Measurements from ENCODE around the gene STEAP1B.

The STEAP1B gene

GRCh38 chr7:22429386-22429785, 70.6 kb downstream of the STEAP1B start:
- no peak for TF ChIP-seq CTCF (conservative IDR thresholded peaks at IDR 0.05)
- no peak overlapping the region for H3K27ac ChIP-seq

- H3K27ac ChIP-seq = no peak overlapping the region
Measured at GRCh38 chr7:22427855-22428254, 72.1 kb downstream of the STEAP1B start.

GRCh38 chr7:22427104-22427503, 72.9 kb downstream of the STEAP1B start:
- TF ChIP-seq CTCF (conservative IDR thresholded peaks at IDR 0.05) = no peak
- no peak overlapping the region for H3K27ac ChIP-seq

More at GRCh38 chr7:22427855-22428254, 72.1 kb downstream of the STEAP1B start:
- no peak for TF ChIP-seq CTCF (conservative IDR thresholded peaks at IDR 0.05)

GRCh38 chr7:22426463-22427094, 73.4 kb downstream of the STEAP1B start:
- no peak for TF ChIP-seq CTCF (conservative IDR thresholded peaks at IDR 0.05)
- no peak overlapping the region for H3K27ac ChIP-seq

- TF ChIP-seq CTCF (conservative IDR thresholded peaks at IDR 0.05) = no peak
- H3K27ac ChIP-seq = no peak overlapping the region
Measured at GRCh38 chr7:22425361-22425760, 74.6 kb downstream of the STEAP1B start.

GRCh38 chr7:22422831-22423615, 77.0 kb downstream of the STEAP1B start:
- no peak for TF ChIP-seq CTCF (conservative IDR thresholded peaks at IDR 0.05)
- H3K27ac ChIP-seq = no peak overlapping the region

- no peak for TF ChIP-seq CTCF (conservative IDR thresholded peaks at IDR 0.05)
- H3K27ac ChIP-seq = no peak overlapping the region
Measured at GRCh38 chr7:22420973-22421635, 78.9 kb downstream of the STEAP1B start.
